PC-3 (cell line): ENCODE results near the gene HOOK1. TPM values are rescaled to one million over a fixed set of nuclear protein-coding genes. Genes with fewer than 3 reads are reported as not detected.

Experiments used
- ATAC-seq: fragments of 200-7000 bp; cut with Tn5 transposase; 2 replicates; pipeline ENCODE4 v1.9.1; 2020; ENCODE audit warnings: mild to moderate bottlenecking, moderate library complexity
- BruUV-seq: library from RNA; stranded (reverse); fragments of 400-500 nt; replicated peaks from 2 replicates; lab custom pipeline; 2021; lab: Mats Ljungman, UMichigan
- CTCF ChIA-PET: fragments of 300-600 bp; sonication (Branson Sonifier 250); formaldehyde crosslinking; loops from one replicate; lab custom pipeline; 2022; ENCODE audit warnings: antibody characterized with exemption; lab: Charles Lee
- POLR2A ChIA-PET: fragments of 300-600 bp; sonication (Branson Sonifier 250); formaldehyde crosslinking; loops from one replicate; lab custom pipeline; 2022; ENCODE audit warnings: antibody characterized with exemption; ENCODE audit not compliant: unreplicated experiment; lab: Charles Lee
- DNase-seq: peaks from one replicate; pipeline ENCODE4 v3.0.0-alpha.2; 2015
- H2AFZ ChIP-seq: fragments of 300-600 bp; sonication (generic); 2 replicates; pipeline ENCODE4 v1.6.0; 2016; ENCODE audit warnings: antibody characterized with exemption, low read length
- H3F3A ChIP-seq: fragments of 300-600 bp; sonication (generic); one replicate; pipeline ENCODE4 v1.6.0; 2017; ENCODE audit warnings: antibody characterized with exemption, low read length, control low read depth, mild to moderate bottlenecking; ENCODE audit not compliant: unreplicated experiment
- H3K27ac ChIP-seq: fragments of 300-600 bp; sonication (generic); 2 replicates; pipeline ENCODE4 v1.5.1; 2016; ENCODE audit warnings: mild to moderate bottlenecking, low read length
- H3K27me3 ChIP-seq: fragments of 300-600 bp; sonication (generic); 2 replicates; pipeline ENCODE4 v1.6.1; 2016; ENCODE audit warnings: low read length, mixed read lengths
- H3K36me3 ChIP-seq: fragments of 300-600 bp; sonication (generic); 2 replicates; pipeline ENCODE4 v1.6.1; 2016; ENCODE audit warnings: low read depth, mixed run types, low read length, mixed read lengths
- H3K4me1 ChIP-seq: fragments of 300-600 bp; sonication (generic); 2 replicates; pipeline ENCODE4 v1.5.1; 2016; ENCODE audit warnings: low read length; ENCODE audit not compliant: insufficient read depth
- H3K4me2 ChIP-seq: fragments of 300-600 bp; sonication (generic); 2 replicates; pipeline ENCODE4 v1.6.0; 2016; ENCODE audit warnings: low read length
- H3K4me3 ChIP-seq: fragments of 300-600 bp; sonication (generic); 2 replicates; pipeline ENCODE4 v1.5.1; 2016; ENCODE audit warnings: mild to moderate bottlenecking, low read length, mixed read lengths
- H3K79me2 ChIP-seq: fragments of 300-600 bp; sonication (generic); 2 replicates; pipeline ENCODE4 v1.6.1; 2017; ENCODE audit warnings: low read length, mixed read lengths
- H3K9ac ChIP-seq: fragments of 300-600 bp; sonication (generic); 2 replicates; pipeline ENCODE4 v1.6.0; 2016; ENCODE audit warnings: mild to moderate bottlenecking, low read length
- H3K9me2 ChIP-seq: fragments of 300-600 bp; sonication (generic); replicated peaks from 2 replicates; pipeline ENCODE4 v1.6.1; 2016; ENCODE audit warnings: mixed run types, low read length, mixed read lengths
- H3K9me3 ChIP-seq: fragments of 300-600 bp; sonication (generic); 2 replicates; pipeline ENCODE4 v1.6.1; 2016; ENCODE audit warnings: low read length, mixed read lengths
- H4K20me1 ChIP-seq: fragments of 300-600 bp; sonication (generic); 2 replicates; pipeline ENCODE4 v1.6.1; 2016; ENCODE audit warnings: low read length, mixed read lengths
- CTCF ChIP-seq: fragments of 300-600 bp; sonication (generic); conservative IDR thresholded peaks from 2 replicates; pipeline ENCODE4 v1.5.1; 2017; ENCODE audit warnings: antibody characterized with exemption, low read depth, mild to moderate bottlenecking, low read length
- EZH2 ChIP-seq: fragments of 300-600 bp; sonication (generic); IDR thresholded peaks from one replicate; pipeline ENCODE4 v1.6.1; 2017; ENCODE audit warnings: antibody characterized with exemption, mild to moderate bottlenecking, low read length; ENCODE audit not compliant: unreplicated experiment
- EZH2phosphoT487 ChIP-seq: fragments of 300-600 bp; sonication (generic); IDR thresholded peaks from 2 replicates; pipeline ENCODE4 v1.6.1; 2018; ENCODE audit warnings: mild to moderate bottlenecking, antibody characterized with exemption, low read length, borderline replicate concordance
- intact Hi-C: fragments of 100-400 bp; cut with micrococcal nuclease; formaldehyde crosslinking; loops from 2 replicates; pipeline ENCODE4 v1.9.0; 2023
- total RNA-seq: library from RNA; depleted of rRNA; stranded (reverse); fragments of >200 nt; gene quantifications from 2 replicates; pipeline ENCODE4 v1.2.3, GENCODE V29; 2014

The HOOK1 gene
- total RNA-seq, 1 experiment from 2014 or later = 5.0 TPM

- no peak overlapping the region for H3K27ac ChIP-seq
- H3K9me2 ChIP-seq = no peaks in the 10 kb centered on the region
- no peaks in the 10 kb centered on the region for H3F3A ChIP-seq
- no peaks in the 10 kb centered on the region for H3K36me3 ChIP-seq
- no peaks in the 10 kb centered on the region for H3K4me1 ChIP-seq
- no peak overlapping the region for H3K4me2 ChIP-seq
- ChIA-PET POLR2A (interaction anchor here (0.7 kb wide), 1 partner anchor 276 kb away, joined by 3 read pairs; no protein-coding TSS in a partner anchor), CTCF (no interaction called here)
- no peak for DNase-seq
- intact Hi-C loops = loop anchor here (10.0 kb wide), 1 partner anchor 169 kb away; no protein-coding TSS in a partner anchor
- H3K9ac ChIP-seq = no peak overlapping the region
- no peak for ATAC-seq
- no peaks in the 10 kb centered on the region for H3K79me2 ChIP-seq
- H2AFZ ChIP-seq = no peak overlapping the region
- no peaks in the 10 kb centered on the region for H3K27me3 ChIP-seq
- no peaks in the 10 kb centered on the region for H4K20me1 ChIP-seq
- TF ChIP-seq CTCF (no peak), EZH2 (no peak), EZH2phosphoT487 (no peak)
- no TSS peak for BruUV-seq
- H3K9me3 ChIP-seq = no peaks in the 10 kb centered on the region
- no peak overlapping the region for H3K4me3 ChIP-seq
These were observed 39.3 kb upstream of the HOOK1 start for GRCh38 chr1:59775480-59775879.

- Histone ChIP-seq H3K9me2 (no peaks in the 10 kb centered on the region), H4K20me1 (no peaks in the 10 kb centered on the region), H3K27ac (no peak overlapping the region), H3K27me3 (no peaks in the 10 kb centered on the region), H3F3A (no peaks in the 10 kb centered on the region), H3K9me3 (no peaks in the 10 kb centered on the region), H3K79me2 (no peaks in the 10 kb centered on the region), H3K4me1 (no peaks in the 10 kb centered on the region), H3K4me2 (no peak overlapping the region), H3K4me3 (no peak overlapping the region), H2AFZ (no peak overlapping the region), H3K36me3 (no peaks in the 10 kb centered on the region), H3K9ac (no peak overlapping the region)
- DNase-seq (no peak), ATAC-seq (no peak)
- no peak for TF ChIP-seq EZH2
- TF ChIP-seq CTCF = peak; percentile 33; the same call in 1 of the 2 replicates
- no peak for TF ChIP-seq EZH2phosphoT487
- ChIA-PET POLR2A (no interaction called here), CTCF (no interaction called here)
- no TSS peak for BruUV-seq
- intact Hi-C loops = loop anchor here (10.0 kb wide), 1 partner anchor 168 kb away; no protein-coding TSS in a partner anchor
These were observed 37.5 kb upstream of the HOOK1 start for GRCh38 chr1:59776960-59777852.

- BruUV-seq = no TSS peak
- H3K9me3 ChIP-seq = no peaks in the 10 kb centered on the region
- H3K27me3 ChIP-seq = no peaks in the 10 kb centered on the region
- no peak overlapping the region for H2AFZ ChIP-seq
- no peak overlapping the region for H3K4me3 ChIP-seq
- CTCF ChIA-PET = no interaction called here
- H3K36me3 ChIP-seq = no peaks in the 10 kb centered on the region
- no peaks in the 10 kb centered on the region for H3K9me2 ChIP-seq
- no peaks in the 10 kb centered on the region for H3F3A ChIP-seq
- ATAC-seq (no peak; the same call in 1 of the 2 replicates), DNase-seq (peak; percentile 2)
- H3K9ac ChIP-seq = no peak overlapping the region
- TF ChIP-seq EZH2phosphoT487 = no peak
- no peak for TF ChIP-seq EZH2
- peak; percentile 31 for TF ChIP-seq CTCF
- H3K27ac ChIP-seq = no peak overlapping the region
- intact Hi-C loops = loop anchor here (10.0 kb wide), 1 partner anchor 165 kb away; no protein-coding TSS in a partner anchor
- H3K4me1 ChIP-seq = no peaks in the 10 kb centered on the region
- no peaks in the 10 kb centered on the region for H4K20me1 ChIP-seq
- POLR2A ChIA-PET = no interaction called here
- no peaks in the 10 kb centered on the region for H3K79me2 ChIP-seq
- no peak overlapping the region for H3K4me2 ChIP-seq
These were observed 34.8 kb upstream of the HOOK1 start for GRCh38 chr1:59779949-59780348.
